OCI-LY7 (cell line): ENCODE measurements around the gene TM9SF1. TPM values are rescaled to one million over a fixed set of nuclear protein-coding genes. Genes with fewer than 3 reads are reported as not detected.
A peak's percentile ranks its signal among the peaks of the same experiment; 100 is the strongest.

Experiments used
- BruUV-seq: library from RNA; stranded (reverse); fragments of 400-500 nt; replicated peaks from 2 replicates; lab custom pipeline; 2021; lab: Mats Ljungman, UMichigan
- CTCF ChIA-PET: fragments of 300-600 bp; sonication (Branson Sonifier 250); formaldehyde crosslinking; loops from one replicate; lab custom pipeline; 2022; ENCODE audit warnings: antibody characterized with exemption; ENCODE audit not compliant: unreplicated experiment; lab: Charles Lee
- POLR2A ChIA-PET: fragments of 300-600 bp; sonication (Branson Sonifier 250); formaldehyde crosslinking; loops from one replicate; lab custom pipeline; 2022; ENCODE audit warnings: antibody characterized with exemption; lab: Charles Lee
- DNase-seq: peaks from one replicate; pipeline ENCODE4 v3.0.0-alpha.2; 2015; ENCODE audit warnings: low spot score
- H2AFZ ChIP-seq: fragments of 200-600 bp; sonication (generic), shearing (Covaris generic); 2 replicates; pipeline ENCODE4 v1.6.1; 2014; ENCODE audit warnings: mild to moderate bottlenecking, antibody characterized with exemption, low read length, moderate library complexity
- H3K27ac ChIP-seq: fragments of 200-600 bp; sonication (generic); 2 replicates; pipeline ENCODE4 v1.5.1; 2014; ENCODE audit warnings: mixed run types, low read depth, mild to moderate bottlenecking, moderate library complexity, low read length, inconsistent platforms; ENCODE audit not compliant: poor library complexity, severe bottlenecking
- H3K36me3 ChIP-seq: fragments of 200-600 bp; sonication (generic); 2 replicates; pipeline ENCODE4 v1.6.1; 2014; ENCODE audit warnings: mild to moderate bottlenecking, antibody characterized with exemption, low read length, moderate library complexity, mixed read lengths; ENCODE audit not compliant: insufficient read depth
- H3K4me1 ChIP-seq: fragments of 200-600 bp; sonication (generic); 2 replicates; pipeline ENCODE4 v1.5.1; 2014; ENCODE audit warnings: mild to moderate bottlenecking, low read length; ENCODE audit not compliant: insufficient read depth, poor library complexity, severe bottlenecking
- H3K4me2 ChIP-seq: fragments of 200-600 bp; sonication (generic); 2 replicates; pipeline ENCODE4 v1.6.1; 2014; ENCODE audit warnings: mild to moderate bottlenecking, low read length
- H3K4me3 ChIP-seq: fragments of 200-600 bp; sonication (generic); 2 replicates; pipeline ENCODE4 v1.5.1; 2014; ENCODE audit warnings: mild to moderate bottlenecking, low read depth, low read length; ENCODE audit not compliant: poor library complexity, severe bottlenecking
- H3K79me2 ChIP-seq: fragments of 200-600 bp; sonication (generic); 2 replicates; pipeline ENCODE4 v1.6.1; 2016; ENCODE audit warnings: low read depth, mild to moderate bottlenecking, low read length, moderate library complexity, mixed read lengths; ENCODE audit not compliant: insufficient read depth
- H3K9me2 ChIP-seq: fragments of 200-600 bp; sonication (generic); 2 replicates; pipeline ENCODE4 v1.6.1; 2016; ENCODE audit warnings: mild to moderate bottlenecking, low read length, mixed read lengths; ENCODE audit not compliant: insufficient read depth
- H3K9me3 ChIP-seq: fragments of 200-600 bp; sonication (generic); 2 replicates; pipeline ENCODE4 v1.6.1; 2014; ENCODE audit warnings: mild to moderate bottlenecking, mixed run types, low read length, mixed read lengths
- H4K20me1 ChIP-seq: fragments of 200-600 bp; sonication (generic); 2 replicates; pipeline ENCODE4 v1.6.1; 2014; ENCODE audit warnings: mild to moderate bottlenecking, antibody characterized with exemption, low read length, moderate library complexity, mixed read lengths; ENCODE audit not compliant: insufficient read depth
- EZH2phosphoT487 ChIP-seq: fragments of 200-600 bp; sonication (generic); IDR thresholded peaks from 2 replicates; pipeline ENCODE4 v1.6.1; 2018; ENCODE audit warnings: low read depth, borderline replicate concordance, mild to moderate bottlenecking, mixed run types, antibody characterized with exemption, low read length, moderate library complexity, mixed read lengths
- intact Hi-C: fragments of 100-400 bp; cut with micrococcal nuclease; formaldehyde crosslinking; loops from one replicate; pipeline ENCODE4 v1.10.0; 2022; ENCODE audit not compliant: unreplicated experiment
- total RNA-seq, 2 experiments: library from RNA; depleted of rRNA in 1 of 2; stranded (reverse); fragments of >200 nt in 1 of 2; shearing (Covaris generic) in 1 of 2; gene quantifications; 2 replicates each; pipeline ENCODE4 v1.2.3, GENCODE V29; 2014 to 2022
- TF ChIP-seq, protein P1 (sequence below): fragments of 200-600 bp; sonication (generic); conservative IDR thresholded peaks from 2 replicates; pipeline ENCODE4 v1.5.1; 2014; ENCODE audit warnings: mild to moderate bottlenecking, antibody characterized with exemption, low read length, moderate library complexity, mixed read lengths

Gene TM9SF1
- total RNA-seq, 2 experiments from 2014 or later = 23.4 to 27.8 TPM

DNA sequence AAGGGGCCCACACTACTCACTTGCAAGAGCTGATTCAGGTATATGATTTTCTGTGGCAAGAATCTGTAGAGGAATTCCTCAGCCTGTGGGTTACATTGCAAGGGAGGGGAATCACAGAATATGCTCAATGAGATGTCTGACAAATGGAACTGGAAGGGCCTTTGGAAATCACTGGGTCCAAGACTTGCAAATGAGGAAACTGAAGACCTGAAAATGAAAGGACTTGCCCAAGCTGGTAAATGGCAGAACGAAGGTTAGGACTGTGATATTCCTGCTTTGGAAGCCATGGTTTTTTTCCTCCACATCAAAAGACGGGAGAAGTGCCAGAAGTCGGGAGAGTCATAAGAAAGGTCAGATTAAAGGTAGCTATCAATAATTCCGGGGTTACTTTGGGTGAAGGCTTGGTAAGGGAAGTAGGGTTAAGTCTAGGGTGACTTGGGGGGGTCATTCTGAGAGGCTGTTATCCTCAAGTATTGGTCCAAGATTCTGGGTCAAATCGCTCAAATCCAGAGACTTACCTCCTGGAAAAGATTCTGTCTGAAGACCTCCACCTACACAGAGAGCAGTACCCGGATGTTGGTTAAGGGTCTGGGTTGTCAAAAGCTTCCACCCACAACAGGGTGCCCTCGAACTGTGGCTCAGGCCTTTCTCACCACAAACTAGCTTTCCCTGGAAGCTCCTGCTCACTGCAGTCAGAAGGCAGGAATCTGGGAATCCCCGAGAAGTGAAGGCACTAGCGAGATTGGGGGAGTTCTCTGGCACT is 49.4 kb downstream of the TM9SF1 start:
- Histone ChIP-seq H3K4me3 (peak overlapping the region; percentile 94), H3K36me3 (peaks cover 44% of the 10 kb centered on the region), H2AFZ (peak overlapping the region; percentile 48; the same call in 1 of the 2 replicates)

DNA sequence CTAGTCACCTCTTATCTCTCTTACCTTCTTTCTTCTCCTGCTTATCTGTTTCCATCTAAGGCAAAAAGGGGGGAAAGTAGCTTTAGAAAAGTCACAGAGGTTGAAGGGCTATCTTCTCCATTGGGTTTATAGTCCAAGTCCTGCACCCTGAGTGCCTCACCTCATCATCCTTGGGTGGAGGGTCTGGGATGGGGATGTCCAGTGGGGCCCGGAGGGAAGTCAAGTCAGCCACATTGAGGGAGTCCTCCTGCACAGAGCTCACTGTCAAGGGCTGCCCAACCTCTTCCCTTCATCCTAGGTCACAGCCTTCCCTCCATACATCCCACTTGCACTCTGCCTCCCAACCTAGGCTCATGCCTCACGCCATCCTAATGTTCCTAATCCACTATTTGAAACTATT is 50.0 kb downstream of the TM9SF1 start:
- Histone ChIP-seq H3K4me2 (peak overlapping the region; percentile 96), H3K79me2 (peaks cover 27% of the 10 kb centered on the region; the same call in 1 of the 2 replicates), H3K36me3 (peaks cover 38% of the 10 kb centered on the region), H2AFZ (no peak overlapping the region), H3K9me2 (no peaks in the 10 kb centered on the region), H3K4me3 (peak overlapping the region; percentile 94), H3K27ac (no peak overlapping the region), H4K20me1 (no peaks in the 10 kb centered on the region), H3K9me3 (no peaks in the 10 kb centered on the region), H3K4me1 (peaks cover 25% of the 10 kb centered on the region)
- POLR2A ChIA-PET = interaction anchor here (1.4 to 3.9 kb wide), 5 partner anchors 9 to 97 kb away, joined by 4 to 32 read pairs (median 20); partner anchors contain the start of genes DCAF11, NRL, PCK2 and PSME1
- CTCF ChIA-PET = interaction anchor here (0.7 kb wide), 1 partner anchor 16 kb away, joined by 3 read pairs; the partner anchor contains the start of gene IRF9
- BruUV-seq = no TSS peak
- intact Hi-C loops = loop anchor here (10.0 kb wide), 1 partner anchor 840 kb away; the partner anchor contains the start of genes BCL2L2 and PPP1R3E
- DNase-seq = no peak
- TF ChIP-seq, protein P1, sequence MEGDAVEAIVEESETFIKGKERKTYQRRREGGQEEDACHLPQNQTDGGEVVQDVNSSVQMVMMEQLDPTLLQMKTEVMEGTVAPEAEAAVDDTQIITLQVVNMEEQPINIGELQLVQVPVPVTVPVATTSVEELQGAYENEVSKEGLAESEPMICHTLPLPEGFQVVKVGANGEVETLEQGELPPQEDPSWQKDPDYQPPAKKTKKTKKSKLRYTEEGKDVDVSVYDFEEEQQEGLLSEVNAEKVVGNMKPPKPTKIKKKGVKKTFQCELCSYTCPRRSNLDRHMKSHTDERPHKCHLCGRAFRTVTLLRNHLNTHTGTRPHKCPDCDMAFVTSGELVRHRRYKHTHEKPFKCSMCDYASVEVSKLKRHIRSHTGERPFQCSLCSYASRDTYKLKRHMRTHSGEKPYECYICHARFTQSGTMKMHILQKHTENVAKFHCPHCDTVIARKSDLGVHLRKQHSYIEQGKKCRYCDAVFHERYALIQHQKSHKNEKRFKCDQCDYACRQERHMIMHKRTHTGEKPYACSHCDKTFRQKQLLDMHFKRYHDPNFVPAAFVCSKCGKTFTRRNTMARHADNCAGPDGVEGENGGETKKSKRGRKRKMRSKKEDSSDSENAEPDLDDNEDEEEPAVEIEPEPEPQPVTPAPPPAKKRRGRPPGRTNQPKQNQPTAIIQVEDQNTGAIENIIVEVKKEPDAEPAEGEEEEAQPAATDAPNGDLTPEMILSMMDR = no peak
- TF ChIP-seq EZH2phosphoT487 = no peak

More for the DNA sequence above, 49.4 kb downstream of the TM9SF1 start:
- ChIA-PET CTCF (interaction anchor here (0.7 to 1.3 kb wide), 3 partner anchors 15 to 97 kb away, joined by 3 to 4 read pairs (median 3); partner anchors contain the start of genes IRF9 and TINF2), POLR2A (interaction anchor here (1.4 to 3.9 kb wide), 8 partner anchors 9 to 97 kb away, joined by 4 to 32 read pairs (median 12); partner anchors contain the start of genes DCAF11, IRF9, NRL and PCK2)
- Histone ChIP-seq H4K20me1 (no peaks in the 10 kb centered on the region), H3K9me2 (no peaks in the 10 kb centered on the region), H3K27ac (peak overlapping the region; percentile 82), H3K4me1 (peaks cover 25% of the 10 kb centered on the region), H3K4me2 (peak overlapping the region; percentile 96), H3K9me3 (no peaks in the 10 kb centered on the region), H3K79me2 (peaks cover 20% of the 10 kb centered on the region; the same call in 1 of the 2 replicates)
- BruUV-seq = TSS peak; percentile 63
- peak; percentile 52 for DNase-seq
- no peak for TF ChIP-seq EZH2phosphoT487
- TF ChIP-seq, protein P1 = no peak
- intact Hi-C loops = loop anchor here (1.0 to 10.0 kb wide), 4 partner anchors 52 to 841 kb away; partner anchors contain the start of genes BCL2L2, CHMP4A, PCK2 and PPP1R3E
